Astrocyte (in vitro differentiated cells and primary cell): ENCODE results near the gene MREG. TPM values are rescaled to one million over a fixed set of nuclear protein-coding genes. Genes with fewer than 3 reads are reported as not detected.

Experiments
- DNase-seq: peaks from one replicate; pipeline ENCODE4 v3.0.0-alpha.2; 2010; ENCODE audit warnings: low read depth
- FAIRE-seq: peaks from 2 replicates; lab custom pipeline; 2011; peaks lifted over from hg19 to GRCh38; lab: Jason Lieb, UNC
- H2AFZ ChIP-seq: 2 replicates; pipeline ENCODE4 v1.6.0; 2012; ENCODE audit warnings: low read depth, low read length, inconsistent platforms
- H3K27ac ChIP-seq: 2 replicates; pipeline ENCODE4 v1.5.1; 2011; ENCODE audit warnings: low read depth, low read length, inconsistent platforms
- H3K27me3 ChIP-seq: 2 replicates; pipeline ENCODE4 v1.6.0; 2011; ENCODE audit warnings: low read length, inconsistent platforms; ENCODE audit not compliant: insufficient read depth
- H3K36me3 ChIP-seq: 2 replicates; pipeline ENCODE4 v1.5.1; 2011; ENCODE audit warnings: low read length, inconsistent platforms; ENCODE audit not compliant: insufficient read depth
- H3K4me1 ChIP-seq: 2 replicates; pipeline ENCODE4 v1.5.1; 2011; ENCODE audit warnings: low read length, inconsistent platforms; ENCODE audit not compliant: insufficient read depth
- H3K4me2 ChIP-seq: 2 replicates; pipeline ENCODE4 v1.6.0; 2012; ENCODE audit warnings: low read length, inconsistent platforms
- H3K4me3 ChIP-seq: 2 replicates; pipeline ENCODE4 v1.5.1; 2011; ENCODE audit warnings: low read depth, mild to moderate bottlenecking, low read length, inconsistent platforms; ENCODE audit not compliant: insufficient read depth
- H3K79me2 ChIP-seq: 2 replicates; pipeline ENCODE4 v1.6.0; 2012; ENCODE audit warnings: mild to moderate bottlenecking, low read length, inconsistent platforms; ENCODE audit not compliant: insufficient read depth
- H3K9ac ChIP-seq: 2 replicates; pipeline ENCODE4 v1.6.0; 2012; ENCODE audit warnings: mild to moderate bottlenecking, low read length, inconsistent platforms
- H3K9me3 ChIP-seq: 2 replicates; pipeline ENCODE4 v1.5.1; 2012; ENCODE audit warnings: low read depth, mild to moderate bottlenecking, low read length, inconsistent platforms; ENCODE audit not compliant: insufficient read depth
- H4K20me1 ChIP-seq: 2 replicates; pipeline ENCODE4 v1.6.0; 2012; ENCODE audit warnings: low read length, inconsistent platforms; ENCODE audit not compliant: insufficient read depth
- H3K27ac Mint-ChIP-seq: one replicate; pipeline ENCODE4 v1.8.0; 2021; ENCODE audit warnings: mild to moderate bottlenecking, mixed read lengths; ENCODE audit not compliant: unreplicated experiment
- H3K27me3 Mint-ChIP-seq: one replicate; pipeline ENCODE4 v1.8.0; 2021; ENCODE audit warnings: low read depth, mixed read lengths; ENCODE audit not compliant: unreplicated experiment
- H3K36me3 Mint-ChIP-seq: one replicate; pipeline ENCODE4 v1.8.0; 2021; ENCODE audit warnings: low read depth, mixed read lengths; ENCODE audit not compliant: unreplicated experiment
- H3K4me1 Mint-ChIP-seq: one replicate; pipeline ENCODE4 v1.8.0; 2021; ENCODE audit warnings: low read depth, mixed read lengths; ENCODE audit not compliant: unreplicated experiment
- H3K4me3 Mint-ChIP-seq: one replicate; pipeline ENCODE4 v1.8.0; 2021; ENCODE audit warnings: mild to moderate bottlenecking, moderate library complexity, mixed read lengths; ENCODE audit not compliant: unreplicated experiment
- H3K9me3 Mint-ChIP-seq: one replicate; pipeline ENCODE4 v1.8.0; 2021; ENCODE audit warnings: mild to moderate bottlenecking, mixed read lengths; ENCODE audit not compliant: unreplicated experiment
- CTCF ChIP-seq: IDR thresholded peaks from 2 replicates; pipeline ENCODE4 v1.5.1; 2011; ENCODE audit warnings: low read depth, mild to moderate bottlenecking, inconsistent platforms, low read length, moderate library complexity; ENCODE audit not compliant: insufficient read depth
- EZH2 ChIP-seq: IDR thresholded peaks from 2 replicates; pipeline ENCODE4 v1.6.1; 2012; ENCODE audit warnings: mild to moderate bottlenecking, low read length, inconsistent platforms; ENCODE audit not compliant: insufficient read depth
- total RNA-seq: library from RNA; stranded (reverse); gene quantifications from 2 replicates; pipeline ENCODE4 v1.2.1, GENCODE V29; 2021

The MREG gene
- total RNA-seq, 1 donor from 2014 or later = 7.8 TPM

GRCh38 chr2:216033403-216033802 is 20.1 kb upstream of the MREG start:
- Histone ChIP-seq H3K27ac (no peak overlapping the region), H2AFZ (no peak overlapping the region), H4K20me1 (no peaks in the 10 kb centered on the region), H3K27me3 (no peaks in the 10 kb centered on the region), H3K4me3 (no peak overlapping the region), H3K9me3 (no peaks in the 10 kb centered on the region), H3K4me2 (no peak overlapping the region), H3K79me2 (no peaks in the 10 kb centered on the region), H3K36me3 (no peaks in the 10 kb centered on the region), H3K9ac (no peak overlapping the region), H3K4me1 (peaks cover 11% of the 10 kb centered on the region)
- Mint-ChIP-seq H3K27me3 (no peaks in the 10 kb centered on the region), H3K36me3 (peaks cover 7% of the 10 kb centered on the region), H3K4me1 (peaks cover 17% of the 10 kb centered on the region), H3K27ac (no peak overlapping the region), H3K9me3 (no peaks in the 10 kb centered on the region), H3K4me3 (no peak overlapping the region)
- FAIRE-seq (no peak), DNase-seq (no peak)
- TF ChIP-seq CTCF = no peak
- TF ChIP-seq EZH2 = no peak

DNA sequence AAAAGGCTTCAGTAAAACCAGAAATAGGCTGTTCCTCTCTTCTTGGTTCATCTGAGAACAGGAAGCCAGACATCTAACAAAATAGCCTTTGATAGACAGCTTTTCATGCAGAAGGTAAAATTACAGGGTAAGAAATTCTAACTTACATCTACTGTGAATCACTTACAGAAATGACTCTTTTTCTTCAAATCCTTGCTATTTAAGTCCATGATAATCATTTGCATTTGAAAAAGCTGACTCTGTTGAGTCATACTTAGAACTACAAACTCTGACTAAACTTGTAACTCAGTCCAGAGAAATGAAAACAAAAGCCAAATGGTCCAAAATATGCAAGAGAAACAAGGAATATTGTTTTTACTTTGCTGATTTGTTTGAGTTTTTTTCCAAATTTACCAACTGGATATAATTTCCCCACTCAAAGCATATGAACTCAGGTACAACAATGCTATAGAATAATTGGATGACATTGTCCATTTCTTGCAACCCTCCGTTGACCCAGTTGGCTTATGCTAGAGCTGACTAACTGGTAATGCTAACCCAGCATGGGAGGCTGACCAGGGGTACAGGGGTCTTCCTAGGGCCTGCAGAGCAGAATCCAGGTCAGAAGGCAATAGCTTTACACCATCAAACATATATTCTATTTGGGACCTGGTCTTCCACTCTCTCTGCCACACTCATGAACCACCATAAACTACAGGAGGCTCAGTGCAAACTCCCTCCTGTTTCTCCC is 18.8 kb upstream of the MREG start:
- H3K36me3 ChIP-seq = no peaks in the 10 kb centered on the region
- no peak overlapping the region for H2AFZ ChIP-seq
- H3K4me3 ChIP-seq = no peak overlapping the region
- peak overlapping the region; percentile 47 for H3K27ac ChIP-seq
- Mint-ChIP-seq H3K4me3 (no peak overlapping the region), H3K4me1 (peaks cover 17% of the 10 kb centered on the region), H3K36me3 (peaks cover 5% of the 10 kb centered on the region), H3K27me3 (no peaks in the 10 kb centered on the region), H3K27ac (no peak overlapping the region), H3K9me3 (no peaks in the 10 kb centered on the region)
- peaks cover 11% of the 10 kb centered on the region for H3K4me1 ChIP-seq
- H3K9me3 ChIP-seq = no peaks in the 10 kb centered on the region
- FAIRE-seq (peak; percentile 93), DNase-seq (peak; percentile 87)
- TF ChIP-seq EZH2 = no peak
- TF ChIP-seq CTCF = no peak
- no peaks in the 10 kb centered on the region for H3K27me3 ChIP-seq
- no peaks in the 10 kb centered on the region for H3K79me2 ChIP-seq
- H3K9ac ChIP-seq = peak overlapping the region; percentile 13
- peak overlapping the region; percentile 70 for H3K4me2 ChIP-seq
- H4K20me1 ChIP-seq = no peaks in the 10 kb centered on the region

GRCh38 chr2:216030216-216030615 is 16.9 kb upstream of the MREG start:
- no peak for FAIRE-seq

More at GRCh38 chr2:216030216-216030615, 16.9 kb upstream of the MREG start:
- no peaks in the 10 kb centered on the region for H3K27me3 Mint-ChIP-seq
- H3K9me3 Mint-ChIP-seq = no peaks in the 10 kb centered on the region
- H3K4me1 Mint-ChIP-seq = peaks cover 17% of the 10 kb centered on the region
- Histone ChIP-seq H3K4me2 (no peak overlapping the region), H3K79me2 (no peaks in the 10 kb centered on the region), H3K4me3 (no peak overlapping the region), H3K9ac (no peak overlapping the region), H3K4me1 (peaks cover 11% of the 10 kb centered on the region), H3K27ac (no peak overlapping the region), H4K20me1 (no peaks in the 10 kb centered on the region), H3K9me3 (no peaks in the 10 kb centered on the region), H3K36me3 (no peaks in the 10 kb centered on the region), H3K27me3 (no peaks in the 10 kb centered on the region), H2AFZ (no peak overlapping the region)
- no peak for DNase-seq
- no peak overlapping the region for H3K4me3 Mint-ChIP-seq
- TF ChIP-seq CTCF (no peak), EZH2 (no peak)
- no peak overlapping the region for H3K27ac Mint-ChIP-seq
- H3K36me3 Mint-ChIP-seq = peaks cover 5% of the 10 kb centered on the region
